Upper lobe of left lung (tissue), 6 donors: Measurements from ENCODE around the gene WNK1. TPM values are rescaled to one million over a fixed set of nuclear protein-coding genes. Genes with fewer than 3 reads are reported as not detected.

Experiments used
- ATAC-seq, 2 donors: fragments of 200-7000 bp; cut with Tn5 transposase; one replicate each; pipeline ENCODE4 v1.9.1; 2022; ENCODE audit warnings: mild to moderate bottlenecking in 2 of 2, moderate library complexity in 2 of 2; ENCODE audit not compliant: low FRiP score in 2 of 2
- DNase-seq, 2 donors: peaks; one replicate each; pipeline ENCODE4 v3.0.0-alpha.2; 2019 to 2020
- H3K27ac ChIP-seq, 4 donors: fragments of 200-600 bp; sonication (generic); one replicate each; pipeline ENCODE4 v1.5.1; 2016 to 2019
- H3K27me3 ChIP-seq, 4 donors: fragments of 200-600 bp; sonication (generic); one replicate each; pipeline ENCODE4 v1.5.1; 2017 to 2019
- H3K36me3 ChIP-seq, 4 donors: fragments of 200-600 bp; sonication (generic); one replicate each; pipeline ENCODE4 v1.5.1; 2016 to 2019
- H3K4me1 ChIP-seq, 4 donors: fragments of 200-600 bp; sonication (generic); one replicate each; pipeline ENCODE4 v1.5.1; 2018 to 2019
- H3K4me3 ChIP-seq, 4 donors: fragments of 200-600 bp; sonication (generic); one replicate each; pipeline ENCODE4 v1.5.1; 2017 to 2019; ENCODE audit warnings: mild to moderate bottlenecking in 2 of 4, moderate library complexity in 1 of 4
- H3K9me3 ChIP-seq, 4 donors: fragments of 200-600 bp; sonication (generic); one replicate each; pipeline ENCODE4 v1.5.1; 2018 to 2019
- CTCF ChIP-seq, 6 experiments: fragments of 450-650 bp in 4 of 6; fragments of 200-600 bp in 2 of 6; sonication (generic) in 2 of 6; IDR thresholded peaks; one replicate each; pipeline ENCODE4 v1.5.1; 2016 to 2019; ENCODE audit warnings: antibody characterized with exemption in 6 of 6
- EP300 ChIP-seq, 4 donors: sonication (generic); formaldehyde crosslinking; IDR thresholded peaks; one replicate each; pipeline ENCODE4 v1.5.1; 2017; ENCODE audit warnings: antibody characterized with exemption in 4 of 4, control low read depth in 2 of 4
- POLR2A ChIP-seq, 4 donors: fragments of 450-650 bp; IDR thresholded peaks; one replicate each; pipeline ENCODE4 v1.5.1; 2016 to 2017; ENCODE audit warnings: antibody characterized with exemption in 4 of 4, mild to moderate bottlenecking in 2 of 4
- POLR2AphosphoS5 ChIP-seq, 2 donors: sonication (generic); formaldehyde crosslinking; IDR thresholded peaks; one replicate each; pipeline ENCODE4 v1.5.1; 2017; ENCODE audit warnings: antibody characterized with exemption in 2 of 2
- WGBS, 2 donors: methylation state at CpG; one replicate each; pipeline ENCODE4 v1.1.5; 2017 to 2018; 5-methylcytosine and 5-hydroxymethylcytosine counted together
- total RNA-seq, 6 donors: library from RNA; depleted of rRNA in 4 of 6; stranded (reverse); fragments of >200 nt in 4 of 6; gene quantifications; one replicate each; pipeline versions ENCODE4 v1.1.0 to v1.2.1, GENCODE V29; 2016 to 2021
- donor health status: DM: no; HTN: no; CAD: no; lungs with moderate emphysema.
- donor health status: DM: no; HTN: yes; CAD: no; lungs with severe emphysema.

WNK1 gene
- total RNA-seq, 6 donors from 2014 or later = 184 to 288 (median 245) TPM

DNA sequence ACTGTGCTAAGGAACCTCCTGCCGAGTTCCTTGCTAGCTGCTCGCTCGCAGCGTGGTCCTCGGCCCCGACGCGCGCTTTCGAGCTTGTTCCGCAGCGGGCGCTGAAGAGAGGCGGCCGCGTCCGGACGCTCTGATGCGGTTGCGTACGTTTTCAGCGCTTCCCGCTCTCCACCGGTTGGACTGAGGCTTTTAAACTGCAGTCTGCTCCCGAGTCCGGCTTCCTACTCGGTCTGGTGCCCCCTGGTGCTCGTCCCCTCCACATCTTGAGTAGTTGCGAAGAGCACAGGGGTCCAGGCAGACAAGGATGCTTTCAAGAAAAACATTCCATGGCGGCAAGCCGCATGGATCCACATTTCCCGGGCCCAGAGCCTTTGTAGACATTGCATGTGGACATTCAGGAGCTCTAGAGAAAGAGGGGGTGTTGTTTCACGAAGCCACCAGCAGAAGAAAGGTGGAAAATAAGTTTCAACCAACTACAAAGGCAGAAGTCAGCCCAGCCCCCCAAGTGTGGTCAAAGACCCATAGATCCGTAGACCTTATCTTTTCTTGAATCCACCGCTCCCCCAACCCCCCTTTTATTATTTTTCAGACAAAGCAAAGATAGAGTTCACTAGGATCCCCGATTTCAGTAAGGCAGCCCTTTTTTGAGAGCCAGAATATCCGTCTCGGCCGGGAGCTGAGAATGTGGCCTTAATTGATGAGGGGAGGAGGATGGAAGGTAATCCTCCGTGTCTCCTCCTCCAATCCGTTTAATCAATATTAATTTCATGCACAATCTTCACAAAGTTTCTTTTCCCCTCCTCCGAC is 984 bp upstream of the WNK1 start:
- Histone ChIP-seq H3K9me3 (no peaks in the 10 kb centered on the region), H3K4me1 (peaks cover 21 to 27% (median 24%) of the 10 kb centered on the region in 4 donors), H3K36me3 (no peaks in the 10 kb centered on the region), H3K27ac (peak overlapping the region; percentile 77 to 100 (median 96)), H3K27me3 (no peaks in the 10 kb centered on the region), H3K4me3 (peak overlapping the region in 3 of 4 donors; percentile 65 to 94 (median 84))
- TF ChIP-seq EP300 (IDR thresholded peaks at IDR 0.05) (no peak), CTCF (IDR thresholded peaks at IDR 0.05) (peak; percentile 67 to 90 (median 84)), POLR2A (IDR thresholded peaks at IDR 0.05) (peak in 1 of 4 donors; percentile 72), POLR2AphosphoS5 (IDR thresholded peaks at IDR 0.05) (peak; percentile 71 to 87)
- ATAC-seq (peak; percentile 85 to 88), DNase-seq (peak; percentile 95 to 96)
- 0 to 1% methylated on average over 37 to 42 of the region's 42 CpGs for WGBS, 2 donors

DNA sequence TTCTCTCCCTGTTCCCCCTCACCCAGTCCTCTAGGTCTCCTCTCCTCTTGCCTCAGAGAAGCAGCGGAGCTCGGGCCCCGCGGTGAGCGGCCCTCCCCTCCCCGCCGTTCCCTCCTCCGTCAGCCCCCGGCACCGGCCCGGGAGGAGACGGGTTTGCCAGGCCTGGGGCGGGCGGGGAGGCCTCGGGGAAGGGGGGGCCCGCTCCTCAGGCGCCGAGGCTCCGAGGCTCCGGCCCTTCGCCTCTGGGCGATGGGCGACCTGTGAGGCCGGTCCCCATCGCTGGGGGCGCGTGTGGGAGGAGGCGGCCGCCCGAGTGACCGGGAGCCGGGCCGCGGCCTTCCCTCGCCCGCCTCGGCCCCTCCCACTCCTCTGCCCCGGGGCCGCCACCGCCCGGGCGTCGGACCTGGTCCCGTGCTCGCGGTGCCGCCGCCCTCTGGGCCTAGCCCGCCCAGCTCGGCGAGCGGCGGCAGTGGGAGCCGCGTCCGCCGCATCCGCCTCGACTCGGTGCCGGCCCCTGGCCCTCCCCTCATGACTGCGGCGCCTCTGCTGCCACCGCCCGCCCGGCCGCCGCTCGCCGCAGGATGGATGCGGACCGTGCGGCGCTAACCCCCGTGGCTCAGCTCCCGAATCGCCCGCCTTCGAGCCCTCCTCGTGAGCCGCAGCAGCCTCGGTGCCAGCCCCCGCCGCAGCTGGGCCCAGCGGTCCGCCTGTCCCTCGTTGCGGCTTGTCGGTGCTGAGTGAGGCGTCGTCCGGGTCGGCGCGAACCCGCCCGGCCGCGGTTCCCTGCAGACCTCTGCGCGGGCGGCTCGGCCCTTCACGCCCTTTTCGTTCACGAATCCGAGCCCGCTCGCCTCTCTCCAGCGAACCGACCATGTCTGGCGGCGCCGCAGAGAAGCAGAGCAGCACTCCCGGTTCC is 574 bp downstream of the WNK1 start:
- Histone ChIP-seq H3K9me3 (no peaks in the 10 kb centered on the region), H3K27ac (peak overlapping the region; percentile 94 to 100 (median 99)), H3K27me3 (no peaks in the 10 kb centered on the region), H3K4me1 (peaks cover 27 to 36% (median 31%) of the 10 kb centered on the region in 4 donors), H3K36me3 (no peaks in the 10 kb centered on the region), H3K4me3 (peak overlapping the region; percentile 65 to 94 (median 88))
- peak; percentile 59 to 93 for DNase-seq
- TF ChIP-seq POLR2AphosphoS5 (IDR thresholded peaks at IDR 0.05) (peak in 1 of 2 donors; percentile 4), CTCF (IDR thresholded peaks at IDR 0.05) (peak in 4 of 6 experiments; percentile 27 to 72 (median 40)), POLR2A (IDR thresholded peaks at IDR 0.05) (peak in 3 of 4 donors; percentile 47 to 67 (median 55)), EP300 (IDR thresholded peaks at IDR 0.05) (no peak)
- WGBS, 2 donors = 1% methylated on average over 19 to 25 of the region's 115 CpGs
- peak; percentile 57 to 77 for ATAC-seq

DNA sequence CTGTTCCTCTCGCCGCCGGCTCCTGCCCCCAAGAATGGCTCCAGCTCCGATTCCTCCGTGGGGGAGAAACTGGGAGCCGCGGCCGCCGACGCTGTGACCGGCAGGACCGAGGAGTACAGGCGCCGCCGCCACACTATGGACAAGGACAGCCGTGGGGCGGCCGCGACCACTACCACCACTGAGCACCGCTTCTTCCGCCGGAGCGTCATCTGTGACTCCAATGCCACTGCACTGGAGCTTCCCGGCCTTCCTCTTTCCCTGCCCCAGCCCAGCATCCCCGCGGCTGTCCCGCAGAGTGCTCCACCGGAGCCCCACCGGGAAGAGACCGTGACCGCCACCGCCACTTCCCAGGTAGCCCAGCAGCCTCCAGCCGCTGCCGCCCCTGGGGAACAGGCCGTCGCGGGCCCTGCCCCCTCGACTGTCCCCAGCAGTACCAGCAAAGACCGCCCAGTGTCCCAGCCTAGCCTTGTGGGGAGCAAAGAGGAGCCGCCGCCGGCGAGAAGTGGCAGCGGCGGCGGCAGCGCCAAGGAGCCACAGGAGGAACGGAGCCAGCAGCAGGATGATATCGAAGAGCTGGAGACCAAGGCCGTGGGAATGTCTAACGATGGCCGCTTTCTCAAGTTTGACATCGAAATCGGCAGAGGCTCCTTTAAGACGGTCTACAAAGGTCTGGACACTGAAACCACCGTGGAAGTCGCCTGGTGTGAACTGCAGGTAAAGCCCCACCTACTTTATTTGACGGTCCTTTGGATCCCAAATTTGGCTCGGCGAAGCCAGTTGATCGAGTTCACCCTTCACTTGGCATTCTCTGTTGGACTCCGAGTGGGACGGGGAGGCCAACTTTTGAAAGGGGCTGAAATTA is 1.5 kb downstream of the WNK1 start:
- Histone ChIP-seq H3K36me3 (no peaks in the 10 kb centered on the region), H3K9me3 (no peaks in the 10 kb centered on the region), H3K4me3 (peak overlapping the region; percentile 65 to 94 (median 88)), H3K27me3 (no peaks in the 10 kb centered on the region), H3K4me1 (peaks cover 27 to 36% (median 31%) of the 10 kb centered on the region in 4 donors), H3K27ac (peak overlapping the region; percentile 94 to 100 (median 99))
- DNase-seq = peak; percentile 67 to 89
- 0 to 1% methylated on average over 24 to 51 of the region's 63 CpGs for WGBS, 2 donors
- ATAC-seq = peak; percentile 7 to 43
- TF ChIP-seq CTCF (IDR thresholded peaks at IDR 0.05) = peak in 5 of 6 experiments; percentile 21 to 69 (median 41)
- TF ChIP-seq POLR2AphosphoS5 (IDR thresholded peaks at IDR 0.05) = no peak
- peak in 2 of 4 donors; percentile 8 to 22 for TF ChIP-seq POLR2A (IDR thresholded peaks at IDR 0.05)

DNA sequence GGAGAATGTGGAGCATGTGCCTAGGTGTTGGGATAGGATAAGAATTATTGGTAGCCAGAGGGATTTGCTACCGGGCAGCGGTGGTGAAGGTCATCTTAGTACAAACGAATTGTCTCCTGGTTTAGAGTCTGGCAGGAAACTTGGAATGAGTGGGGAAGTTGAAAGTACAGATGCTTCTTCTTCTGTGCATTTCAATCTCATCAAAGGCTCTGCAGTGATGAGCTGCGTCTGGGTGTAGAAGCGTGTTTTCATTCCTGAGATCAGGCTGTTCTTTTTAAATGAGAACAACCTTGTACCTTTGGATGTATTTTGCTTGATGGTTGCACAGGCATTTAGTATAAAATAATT is 2.1 kb downstream of the WNK1 start:
- Histone ChIP-seq H3K4me1 (peaks cover 27 to 36% (median 31%) of the 10 kb centered on the region in 4 donors), H3K27me3 (no peaks in the 10 kb centered on the region), H3K4me3 (peak overlapping the region; percentile 65 to 94 (median 88)), H3K27ac (peak overlapping the region; percentile 94 to 100 (median 99)), H3K9me3 (no peaks in the 10 kb centered on the region), H3K36me3 (no peaks in the 10 kb centered on the region)
- DNase-seq (no peak), ATAC-seq (no peak)
- TF ChIP-seq EP300 (IDR thresholded peaks at IDR 0.05) (no peak), POLR2A (IDR thresholded peaks at IDR 0.05) (peak in 1 of 4 donors; percentile 2), POLR2AphosphoS5 (IDR thresholded peaks at IDR 0.05) (no peak), CTCF (IDR thresholded peaks at IDR 0.05) (no peak)
- WGBS, 2 donors = 0% methylated on average over 5 of the region's 5 CpGs
